Neural cell (in vitro differentiated cells): ENCODE measurements around the gene CDKAL1. TPM values are rescaled to one million over a fixed set of nuclear protein-coding genes. Genes with fewer than 3 reads are reported as not detected.

ENCODE experiments used
- H2AFZ ChIP-seq: fragments of 200-600, 300-800 bp; sonication (generic), shearing (Covaris generic); 2 replicates; pipeline ENCODE4 v1.6.0; 2014; ENCODE audit warnings: low read depth, mild to moderate bottlenecking, antibody characterized with exemption, low read length, moderate library complexity
- H3F3A ChIP-seq: fragments of 200-600 bp; shearing (Covaris generic); 2 replicates; pipeline ENCODE4 v1.6.1; 2016; ENCODE audit warnings: mild to moderate bottlenecking, moderate library complexity, mixed read lengths, antibody characterized with exemption, low read length; ENCODE audit not compliant: insufficient read depth, poor library complexity, severe bottlenecking
- H3K27ac ChIP-seq: fragments of 200-600, 300-800 bp; sonication (generic), shearing (Covaris generic); 2 replicates; pipeline ENCODE4 v1.5.1; 2014; ENCODE audit warnings: mild to moderate bottlenecking, low read length, moderate library complexity
- H3K27me3 ChIP-seq: fragments of 300-800, 200-600 bp; sonication (generic), shearing (Covaris generic); 2 replicates; pipeline ENCODE4 v1.6.0; 2014; ENCODE audit warnings: mild to moderate bottlenecking, low read depth, low read length, moderate library complexity; ENCODE audit not compliant: insufficient read depth
- H3K36me3 ChIP-seq: fragments of 300-800, 200-600 bp; sonication (generic), shearing (Covaris generic); 2 replicates; pipeline ENCODE4 v1.5.1; 2014; ENCODE audit warnings: mild to moderate bottlenecking, antibody characterized with exemption, low read length, moderate library complexity; ENCODE audit not compliant: insufficient read depth
- H3K4me2 ChIP-seq: fragments of 300-800, 200-600 bp; sonication (generic), shearing (Covaris generic); 2 replicates; pipeline ENCODE4 v1.6.0; 2014; ENCODE audit warnings: mild to moderate bottlenecking, low read length
- H3K4me3 ChIP-seq: fragments of 300-800, 200-600 bp; sonication (generic), shearing (Covaris generic); 2 replicates; pipeline ENCODE4 v1.5.1; 2014; ENCODE audit warnings: mild to moderate bottlenecking, low read length, moderate library complexity
- H3K79me2 ChIP-seq: fragments of 200-600 bp; shearing (Covaris generic); replicated peaks from 2 replicates; pipeline ENCODE4 v1.6.0; 2014; ENCODE audit warnings: mild to moderate bottlenecking, low read length, moderate library complexity; ENCODE audit not compliant: insufficient read depth
- H3K9ac ChIP-seq: fragments of 300-800, 200-600 bp; sonication (generic), shearing (Covaris generic); 2 replicates; pipeline ENCODE4 v1.6.1; 2016; ENCODE audit warnings: mild to moderate bottlenecking, low read length, mixed read lengths
- H3K9me2 ChIP-seq: fragments of 200-600 bp; shearing (Covaris generic); 2 replicates; pipeline ENCODE4 v1.6.1; 2016; ENCODE audit warnings: mild to moderate bottlenecking, low read length, mixed read lengths; ENCODE audit not compliant: insufficient read depth
- H3K9me3 ChIP-seq: fragments of 200-600, 300-800 bp; sonication (generic), shearing (Covaris generic); 2 replicates; pipeline ENCODE4 v1.6.1; 2016; ENCODE audit warnings: mild to moderate bottlenecking, mixed run types, low read length, moderate library complexity, mixed read lengths
- H4K20me1 ChIP-seq: fragments of 200-600 bp; shearing (Covaris generic); 2 replicates; pipeline ENCODE4 v1.6.1; 2016; ENCODE audit warnings: mild to moderate bottlenecking, mixed run types; ENCODE audit not compliant: insufficient read depth
- CTCF ChIP-seq: fragments of 450-650 bp; IDR thresholded peaks from 2 replicates; pipeline ENCODE4 v1.5.1; 2014; ENCODE audit warnings: antibody characterized with exemption, mild to moderate bottlenecking, moderate library complexity; ENCODE audit not compliant: poor library complexity, severe bottlenecking
- EP300 ChIP-seq: fragments of 450-650 bp; conservative IDR thresholded peaks from 2 replicates; pipeline ENCODE4 v1.6.1; 2014; ENCODE audit warnings: antibody characterized with exemption, mild to moderate bottlenecking, moderate library complexity; ENCODE audit not compliant: poor library complexity, severe bottlenecking
- EZH2 ChIP-seq: fragments of 200-600, 300-800 bp; shearing (Covaris generic), sonication (generic); IDR thresholded peaks from 2 replicates; pipeline ENCODE4 v1.6.1; 2014; ENCODE audit warnings: antibody characterized with exemption, low read length, borderline replicate concordance, mild to moderate bottlenecking; ENCODE audit not compliant: insufficient read depth, poor library complexity, severe bottlenecking
- MXI1 ChIP-seq: fragments of 450-650 bp; conservative IDR thresholded peaks from 2 replicates; pipeline ENCODE4 v1.6.1; 2014; ENCODE audit warnings: antibody characterized with exemption, mild to moderate bottlenecking; ENCODE audit not compliant: poor library complexity, severe bottlenecking
- POLR2AphosphoS5 ChIP-seq: IDR thresholded peaks from 2 replicates; pipeline ENCODE4 v1.6.1; 2012
- RAD21 ChIP-seq: fragments of 450-650 bp; conservative IDR thresholded peaks from 2 replicates; pipeline ENCODE4 v1.6.1; 2014; ENCODE audit warnings: antibody characterized with exemption, mild to moderate bottlenecking, moderate library complexity
- REST ChIP-seq: IDR thresholded peaks from 2 replicates; pipeline ENCODE4 v1.6.1; 2012; ENCODE audit warnings: borderline replicate concordance
- SMC3 ChIP-seq: fragments of 450-650 bp; conservative IDR thresholded peaks from 2 replicates; pipeline ENCODE4 v1.6.1; 2014; ENCODE audit warnings: antibody characterized with exemption, mild to moderate bottlenecking, moderate library complexity; ENCODE audit not compliant: poor library complexity
- TAF1 ChIP-seq: IDR thresholded peaks from 2 replicates; pipeline ENCODE4 v1.6.1; 2012; ENCODE audit warnings: low read depth
- polyA plus RNA-seq: library from polyadenylated mRNA; depleted of rRNA; stranded (reverse); fragments of >200 nt; gene quantifications from 2 replicates; pipeline ENCODE4 v1.2.3, GENCODE V29; 2014

The CDKAL1 gene
- polyA plus RNA-seq, 1 donor from 2014 or later: 10.7 TPM

GRCh38 chr6:21142741-21143140 is 608.5 kb downstream of the CDKAL1 start:
- no peak for TF ChIP-seq EZH2
- TF ChIP-seq SMC3: no peak
- TF ChIP-seq REST: no peak
- no peak for TF ChIP-seq CTCF
- TF ChIP-seq TAF1: no peak
- TF ChIP-seq EP300: no peak
- no peak for TF ChIP-seq POLR2AphosphoS5
- no peak for TF ChIP-seq MXI1
- no peak for TF ChIP-seq RAD21
- Histone ChIP-seq H4K20me1 (no peaks in the 10 kb centered on the region), H3K9ac (no peak overlapping the region), H3K79me2 (no peaks in the 10 kb centered on the region), H3K27ac (no peak overlapping the region), H3K27me3 (no peaks in the 10 kb centered on the region), H2AFZ (no peak overlapping the region), H3K4me3 (no peak overlapping the region), H3K9me3 (no peaks in the 10 kb centered on the region), H3K9me2 (no peaks in the 10 kb centered on the region), H3K36me3 (no peaks in the 10 kb centered on the region), H3K4me2 (no peak overlapping the region), H3F3A (no peaks in the 10 kb centered on the region)

GRCh38 chr6:21143645-21144044 is 609.4 kb downstream of the CDKAL1 start:
- Histone ChIP-seq H2AFZ (no peak overlapping the region), H3K36me3 (no peaks in the 10 kb centered on the region), H3K9me2 (no peaks in the 10 kb centered on the region), H3F3A (no peaks in the 10 kb centered on the region), H3K9ac (no peak overlapping the region), H3K27me3 (no peaks in the 10 kb centered on the region), H3K9me3 (no peaks in the 10 kb centered on the region), H4K20me1 (no peaks in the 10 kb centered on the region), H3K27ac (no peak overlapping the region), H3K79me2 (no peaks in the 10 kb centered on the region), H3K4me2 (no peak overlapping the region), H3K4me3 (no peak overlapping the region)
- peak; percentile 30 for TF ChIP-seq POLR2AphosphoS5
- peak; percentile 35 for TF ChIP-seq EP300
- TF ChIP-seq SMC3: no peak

- H3K4me3 ChIP-seq: no peak overlapping the region
- no peak overlapping the region for H3K27ac ChIP-seq
- no peak overlapping the region for H3K9ac ChIP-seq
- H2AFZ ChIP-seq: no peak overlapping the region
- no peaks in the 10 kb centered on the region for H3K9me3 ChIP-seq
- no peak for TF ChIP-seq TAF1
- no peak for TF ChIP-seq MXI1
- TF ChIP-seq CTCF: no peak
- no peak for TF ChIP-seq SMC3
- no peak for TF ChIP-seq RAD21
- no peak for TF ChIP-seq POLR2AphosphoS5
- TF ChIP-seq REST: no peak
- no peak for TF ChIP-seq EZH2
- no peak for TF ChIP-seq EP300
- no peaks in the 10 kb centered on the region for H3F3A ChIP-seq
- H3K79me2 ChIP-seq: no peaks in the 10 kb centered on the region
- no peak overlapping the region for H3K4me2 ChIP-seq
- H3K36me3 ChIP-seq: no peaks in the 10 kb centered on the region
- no peaks in the 10 kb centered on the region for H3K9me2 ChIP-seq
- H4K20me1 ChIP-seq: no peaks in the 10 kb centered on the region
- H3K27me3 ChIP-seq: no peaks in the 10 kb centered on the region
Observed at GRCh38 chr6:21144928-21145327, 610.7 kb downstream of the CDKAL1 start.
